HEK293T (cell line): Measurements from ENCODE around the gene MAPK8IP1.

Experiments used
- CTCF ChIA-PET: fragments of 350-600 bp; formaldehyde crosslinking; extraction: SDS; loops from one replicate; lab custom pipeline; 2021; ENCODE audit warnings: antibody characterized with exemption, inconsistent platforms; lab: Yijun Ruan, JAX
- POLR2A ChIA-PET: fragments of 350-600 bp; formaldehyde crosslinking; extraction: SDS; loops from one replicate; lab custom pipeline; 2020; ENCODE audit warnings: antibody characterized with exemption, inconsistent platforms; lab: Yijun Ruan, JAX
- DNase-seq: peaks from one replicate; pipeline ENCODE4 v3.0.0; 2012; ENCODE audit warnings: mixed read lengths; ENCODE audit errors: extremely low spot score
- ARNT ChIP-seq: fragments of 450-650 bp; IDR thresholded peaks from 2 replicates; pipeline ENCODE4 v1.6.1; 2017; ENCODE audit warnings: mild to moderate bottlenecking
- BHLHE40 ChIP-seq: fragments of 450-650 bp; IDR thresholded peaks from 2 replicates; pipeline ENCODE4 v1.6.1; 2016; ENCODE audit warnings: mild to moderate bottlenecking, moderate library complexity, borderline replicate concordance
- CTBP1 ChIP-seq: fragments of 450-650 bp; IDR thresholded peaks from 2 replicates; pipeline ENCODE4 v1.6.1; 2016; ENCODE audit warnings: borderline replicate concordance
- ELF4 ChIP-seq: fragments of 450-650 bp; IDR thresholded peaks from 2 replicates; pipeline ENCODE4 v1.6.1; 2017; ENCODE audit warnings: antibody characterized with exemption
- FOXA1 ChIP-seq: fragments of 450-650 bp; IDR thresholded peaks from 2 replicates; pipeline ENCODE4 v1.6.1; 2016; ENCODE audit warnings: mild to moderate bottlenecking
- FOXK2 ChIP-seq: fragments of 450-650 bp; IDR thresholded peaks from 2 replicates; pipeline ENCODE4 v1.6.1; 2016; ENCODE audit warnings: mild to moderate bottlenecking
- FOXM1 ChIP-seq: fragments of 450-650 bp; IDR thresholded peaks from 2 replicates; pipeline ENCODE4 v1.6.1; 2017; ENCODE audit warnings: mild to moderate bottlenecking, borderline replicate concordance
- HDGF ChIP-seq: fragments of 450-650 bp; IDR thresholded peaks from 2 replicates; pipeline ENCODE4 v1.6.1; 2017; ENCODE audit warnings: antibody characterized with exemption, borderline replicate concordance
- L3MBTL2 ChIP-seq: fragments of 450-650 bp; conservative IDR thresholded peaks from 2 replicates; pipeline ENCODE4 v1.6.1; 2016; ENCODE audit warnings: mild to moderate bottlenecking
- LEF1 ChIP-seq: fragments of 450-650 bp; IDR thresholded peaks from 2 replicates; pipeline ENCODE4 v1.6.1; 2017; ENCODE audit warnings: mild to moderate bottlenecking, borderline replicate concordance
- NFRKB ChIP-seq: fragments of 450-650 bp; IDR thresholded peaks from 2 replicates; pipeline ENCODE4 v1.6.1; 2016; ENCODE audit warnings: mild to moderate bottlenecking, moderate library complexity
- PKNOX1 ChIP-seq: fragments of 450-650 bp; IDR thresholded peaks from 2 replicates; pipeline ENCODE4 v1.6.1; 2016
- SP1 ChIP-seq: fragments of 450-650 bp; IDR thresholded peaks from 2 replicates; pipeline ENCODE4 v1.6.1; 2017
- SUZ12 ChIP-seq: fragments of 450-650 bp; IDR thresholded peaks from 2 replicates; pipeline ENCODE4 v1.6.1; 2016; ENCODE audit warnings: mild to moderate bottlenecking
- TARDBP ChIP-seq: fragments of 450-650 bp; IDR thresholded peaks from 2 replicates; pipeline ENCODE4 v1.6.1; 2016
- ZNF384 ChIP-seq: fragments of 450-650 bp; IDR thresholded peaks from 2 replicates; pipeline ENCODE4 v1.6.1; 2016

Gene MAPK8IP1

DNA sequence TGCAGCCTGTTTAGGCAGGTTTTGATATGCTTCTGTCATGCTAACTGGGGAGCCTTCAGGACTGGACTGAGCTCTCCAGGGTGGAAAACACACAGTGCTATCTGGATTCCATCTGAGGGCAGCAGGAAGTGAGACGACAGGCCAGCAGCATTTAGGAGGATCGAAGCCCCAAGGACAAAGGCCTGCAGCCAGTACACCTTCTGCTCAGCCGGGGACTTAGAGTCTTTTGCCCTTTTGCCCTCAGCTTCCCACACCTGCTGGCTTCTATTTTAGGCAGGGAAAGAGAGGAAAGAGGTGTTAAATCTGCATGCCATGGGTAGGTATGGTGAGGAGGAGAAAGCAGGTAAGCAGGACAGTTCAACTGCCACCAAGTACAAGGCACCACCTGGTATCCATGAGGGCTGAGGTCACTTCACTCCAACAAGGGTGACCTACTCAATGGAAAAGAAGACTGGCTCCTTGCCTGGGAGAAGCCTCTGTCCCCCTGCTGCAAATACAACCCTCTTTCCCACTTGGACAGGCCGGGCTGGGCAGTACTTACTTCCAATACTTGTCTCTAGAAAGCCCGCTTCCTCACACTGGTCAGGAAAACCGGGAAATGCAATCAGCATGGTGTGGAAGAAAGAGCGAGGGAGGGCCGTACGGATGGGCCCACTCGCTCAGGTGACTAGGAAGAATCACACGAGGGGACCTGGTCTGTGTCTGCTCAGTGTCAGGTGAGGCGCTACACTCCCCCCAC is 49.3 kb downstream of the MAPK8IP1 start:
- TF ChIP-seq SP1 (no peak), LEF1 (no peak)
- ChIA-PET CTCF (interaction anchor here (0.7 kb wide), 1 partner anchor 457 kb away, joined by 3 read pairs; the partner anchor contains the start of gene CHRM4), POLR2A (no interaction called here)
- no peak for DNase-seq

- POLR2A ChIA-PET = no interaction called here
- no peak for DNase-seq
- CTCF ChIA-PET = interaction anchor here (0.7 kb wide), 1 partner anchor 456 kb away, joined by 3 read pairs; the partner anchor contains the start of gene CHRM4
- no peak for TF ChIP-seq NFRKB
- no peak for TF ChIP-seq FOXK2
- TF ChIP-seq ELF4 = no peak
- no peak for TF ChIP-seq LEF1
- no peak for TF ChIP-seq TARDBP
- TF ChIP-seq SP1 = no peak
- TF ChIP-seq PKNOX1 = no peak
- TF ChIP-seq FOXA1 = no peak
- no peak for TF ChIP-seq FOXM1
- no peak for TF ChIP-seq CTBP1
- no peak for TF ChIP-seq L3MBTL2
- TF ChIP-seq HDGF = no peak
- TF ChIP-seq BHLHE40 = no peak
- no peak for TF ChIP-seq ARNT
- TF ChIP-seq ZNF384 = no peak
- TF ChIP-seq SUZ12 = no peak
These were observed 50.1 kb downstream of the MAPK8IP1 start for GRCh38 chr11:45935349-45936064.

- CTCF ChIA-PET = no interaction called here
- TF ChIP-seq FOXK2 (no peak), FOXA1 (no peak), FOXM1 (no peak), TARDBP (no peak), HDGF (no peak), CTBP1 (no peak), LEF1 (no peak), SUZ12 (no peak), BHLHE40 (no peak), ARNT (no peak), SP1 (no peak), NFRKB (no peak)
- POLR2A ChIA-PET = no interaction called here
- DNase-seq = no peak
These were observed 51.1 kb downstream of the MAPK8IP1 start for GRCh38 chr11:45936511-45937054.

GRCh38 chr11:45937916-45938315 is 52.5 kb downstream of the MAPK8IP1 start:
- TF ChIP-seq TARDBP (no peak), NFRKB (no peak), PKNOX1 (no peak)
- CTCF ChIA-PET = no interaction called here
- no peak for DNase-seq
- POLR2A ChIA-PET = no interaction called here

- ChIA-PET POLR2A (no interaction called here), CTCF (no interaction called here)
- no peak for DNase-seq
- TF ChIP-seq FOXM1 (no peak), ELF4 (no peak), FOXK2 (no peak), TARDBP (no peak), HDGF (no peak), PKNOX1 (no peak), ARNT (no peak), NFRKB (no peak), LEF1 (no peak), SUZ12 (no peak), BHLHE40 (no peak), L3MBTL2 (no peak), FOXA1 (no peak), ZNF384 (no peak), CTBP1 (no peak), SP1 (no peak)
These were observed 54.4 kb downstream of the MAPK8IP1 start for GRCh38 chr11:45939836-45940235.

DNA sequence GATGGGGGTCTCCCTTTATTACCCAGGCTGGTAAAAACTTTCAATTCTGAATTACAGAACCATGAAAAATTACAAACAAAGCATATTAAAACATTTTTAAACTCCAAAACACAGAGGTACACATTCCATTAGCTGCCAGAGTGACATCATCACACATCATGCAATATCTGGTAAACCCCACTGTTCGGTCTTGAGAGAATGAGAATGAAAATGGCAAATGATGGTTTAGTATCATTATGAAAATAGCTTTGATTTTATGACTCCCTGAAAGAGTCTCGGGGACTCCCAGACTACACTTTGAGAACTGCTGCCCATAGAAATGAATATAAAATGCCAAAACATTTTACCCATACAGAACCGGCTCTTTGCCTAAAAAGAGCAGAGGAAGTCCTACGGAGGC is 55.8 kb downstream of the MAPK8IP1 start:
- DNase-seq = no peak
- CTCF ChIA-PET = interaction anchor here (1.0 kb wide), 1 partner anchor 23 kb away, joined by 3 read pairs; no protein-coding TSS in a partner anchor
- POLR2A ChIA-PET = no interaction called here
- no peak for TF ChIP-seq ARNT
- TF ChIP-seq L3MBTL2 = no peak
- TF ChIP-seq ELF4 = no peak
- TF ChIP-seq FOXM1 = no peak
- TF ChIP-seq LEF1 = no peak
- TF ChIP-seq FOXK2 = no peak
- no peak for TF ChIP-seq BHLHE40
- no peak for TF ChIP-seq PKNOX1
- no peak for TF ChIP-seq HDGF
